ENCODE measurements around the gene LPCAT1.

LPCAT1 gene

GRCh38 chr5:1552521-1553255 is 28.9 kb upstream of the LPCAT1 start:
- TF ChIP-seq TAF1 (IDR thresholded peaks at IDR 0.05; ENCODE audit: borderline replicate concordance, low read depth, low read length) (no peak), POLR2AphosphoS5 (IDR thresholded peaks at IDR 0.05; ENCODE audit: low read depth, low read length) (no peak), POLR2A (IDR thresholded peaks at IDR 0.05; ENCODE audit: low read depth, low read length) (no peak)
- DNase-seq (ENCODE audit: insufficient read length) (no peak), FAIRE-seq (no peak)

GRCh38 chr5:1551426-1552301 is 27.9 kb upstream of the LPCAT1 start:
- TF ChIP-seq TAF1 (IDR thresholded peaks at IDR 0.05; ENCODE audit: borderline replicate concordance, low read depth, low read length) = no peak
- TF ChIP-seq POLR2AphosphoS5 (IDR thresholded peaks at IDR 0.05; ENCODE audit: low read depth, low read length) = no peak
- TF ChIP-seq POLR2A (IDR thresholded peaks at IDR 0.05; ENCODE audit: low read depth, low read length) = no peak
- FAIRE-seq (no peak), DNase-seq (ENCODE audit: insufficient read length) (no peak)

GRCh38 chr5:1550287-1551076 is 26.7 kb upstream of the LPCAT1 start:
- FAIRE-seq (no peak), DNase-seq (ENCODE audit: insufficient read length) (no peak)
- TF ChIP-seq POLR2AphosphoS5 (IDR thresholded peaks at IDR 0.05; ENCODE audit: low read depth, low read length) (no peak), POLR2A (IDR thresholded peaks at IDR 0.05; ENCODE audit: low read depth, low read length) (no peak), TAF1 (IDR thresholded peaks at IDR 0.05; ENCODE audit: borderline replicate concordance, low read depth, low read length) (no peak)

GRCh38 chr5:1549475-1550030 is 25.8 kb upstream of the LPCAT1 start:
- no peak for TF ChIP-seq POLR2A (IDR thresholded peaks at IDR 0.05; ENCODE audit: low read depth, low read length)
- TF ChIP-seq POLR2AphosphoS5 (IDR thresholded peaks at IDR 0.05; ENCODE audit: low read depth, low read length) = no peak
- TF ChIP-seq TAF1 (IDR thresholded peaks at IDR 0.05; ENCODE audit: borderline replicate concordance, low read depth, low read length) = no peak
- DNase-seq (ENCODE audit: insufficient read length) = no peak
- FAIRE-seq = no peak

GRCh38 chr5:1548702-1549474 is 25.1 kb upstream of the LPCAT1 start:
- FAIRE-seq (no peak), DNase-seq (ENCODE audit: insufficient read length) (no peak)
- TF ChIP-seq TAF1 (IDR thresholded peaks at IDR 0.05; ENCODE audit: borderline replicate concordance, low read depth, low read length) (no peak), POLR2AphosphoS5 (IDR thresholded peaks at IDR 0.05; ENCODE audit: low read depth, low read length) (no peak), POLR2A (IDR thresholded peaks at IDR 0.05; ENCODE audit: low read depth, low read length) (no peak)

GRCh38 chr5:1547655-1548054 is 23.9 kb upstream of the LPCAT1 start:
- no peak for DNase-seq (ENCODE audit: insufficient read length)
- no peak for TF ChIP-seq POLR2A (IDR thresholded peaks at IDR 0.05; ENCODE audit: low read depth, low read length)
- TF ChIP-seq TAF1 (IDR thresholded peaks at IDR 0.05; ENCODE audit: borderline replicate concordance, low read depth, low read length) = no peak
- no peak for FAIRE-seq

- FAIRE-seq (no peak), DNase-seq (ENCODE audit: insufficient read length) (no peak)
- TF ChIP-seq POLR2A (IDR thresholded peaks at IDR 0.05; ENCODE audit: low read depth, low read length) (no peak), TAF1 (IDR thresholded peaks at IDR 0.05; ENCODE audit: borderline replicate concordance, low read depth, low read length) (no peak)
Measured at GRCh38 chr5:1547236-1547635, 23.5 kb upstream of the LPCAT1 start.

GRCh38 chr5:1546556-1546955 is 22.8 kb upstream of the LPCAT1 start:
- FAIRE-seq (no peak), DNase-seq (ENCODE audit: insufficient read length) (no peak)
- TF ChIP-seq TAF1 (IDR thresholded peaks at IDR 0.05; ENCODE audit: borderline replicate concordance, low read depth, low read length) = no peak
- no peak for TF ChIP-seq POLR2A (IDR thresholded peaks at IDR 0.05; ENCODE audit: low read depth, low read length)
- TF ChIP-seq POLR2AphosphoS5 (IDR thresholded peaks at IDR 0.05; ENCODE audit: low read depth, low read length) = no peak

- TF ChIP-seq TAF1 (IDR thresholded peaks at IDR 0.05; ENCODE audit: borderline replicate concordance, low read depth, low read length) = no peak
- no peak for FAIRE-seq
- DNase-seq (ENCODE audit: insufficient read length) = no peak
Measured at GRCh38 chr5:1545805-1546355, 22.1 kb upstream of the LPCAT1 start.

GRCh38 chr5:1545126-1545804 is 21.5 kb upstream of the LPCAT1 start:
- TF ChIP-seq POLR2A (IDR thresholded peaks at IDR 0.05; ENCODE audit: low read depth, low read length) (no peak), POLR2AphosphoS5 (IDR thresholded peaks at IDR 0.05; ENCODE audit: low read depth, low read length) (no peak), TAF1 (IDR thresholded peaks at IDR 0.05; ENCODE audit: borderline replicate concordance, low read depth, low read length) (no peak)
- FAIRE-seq = no peak
- DNase-seq (ENCODE audit: insufficient read length) = no peak
